Heart left ventricle (tissue), 16 donors: ENCODE results near the gene RIPK3. TPM values are rescaled to one million over a fixed set of nuclear protein-coding genes. Genes with fewer than 3 reads are reported as not detected.

Experiments used
- ATAC-seq, 4 donors: fragments of 200-7000 bp; cut with Tn5 transposase; one replicate each; pipeline ENCODE4 v1.9.1; 2020 to 2022; ENCODE audit warnings: moderate library complexity in 4 of 4, mild to moderate bottlenecking in 3 of 4, moderate number of reproducible peaks in 1 of 4
- DNase-seq, 5 donors: peaks; one replicate each; pipeline ENCODE4 v3.0.0-alpha.2; 2020
- H3K27ac ChIP-seq, 12 donors: fragments of 200-600 bp; sonication (generic) in 4 of 12; one replicate each; pipeline versions ENCODE4 v1.5.0 to v1.8.0; 2016 to 2022; ENCODE audit warnings: mild to moderate bottlenecking in 2 of 12
- H3K27me3 ChIP-seq, 9 donors: fragments of 200-600 bp; sonication (generic) in 2 of 9; one replicate each; pipeline versions ENCODE4 v1.5.1 to v1.8.0; 2016 to 2022; ENCODE audit warnings: mild to moderate bottlenecking in 3 of 9
- H3K36me3 ChIP-seq, 9 donors: fragments of 200-600 bp; sonication (generic) in 2 of 9; one replicate each; pipeline versions ENCODE4 v1.5.0 to v1.8.0; 2018 to 2022; ENCODE audit warnings: mild to moderate bottlenecking in 2 of 9
- H3K4me1 ChIP-seq, 12 donors: fragments of 200-600 bp; sonication (generic) in 4 of 12; one replicate each; pipeline versions ENCODE4 v1.5.0 to v1.8.0; 2016 to 2022; ENCODE audit warnings: mild to moderate bottlenecking in 3 of 12
- H3K4me3 ChIP-seq, 12 donors: fragments of 200-600 bp; sonication (generic) in 4 of 12; one replicate each; pipeline versions ENCODE4 v1.5.0 to v1.8.0; 2017 to 2022; ENCODE audit warnings: mild to moderate bottlenecking in 9 of 12, moderate library complexity in 4 of 12
- H3K9me3 ChIP-seq, 12 donors: fragments of 200-600 bp; sonication (generic) in 4 of 12; one replicate each; pipeline versions ENCODE4 v1.5.0 to v1.8.0; 2016 to 2022; ENCODE audit warnings: mild to moderate bottlenecking in 1 of 12
- POLR2A ChIP-seq, 2 donors: fragments of 450-650 bp; IDR thresholded peaks; one replicate each; pipeline ENCODE4 v1.6.1; 2017; ENCODE audit warnings: antibody characterized with exemption in 2 of 2, mild to moderate bottlenecking in 2 of 2, moderate library complexity in 2 of 2
- WGBS, 4 donors: extraction: QIAGEN DNeasy Blood & Tissue Kit in 2 of 4; methylation state at CpG; one replicate each; pipeline versions ENCODE4 v1.1.5 to v1.1.7; 2013 to 2018; 5-methylcytosine and 5-hydroxymethylcytosine counted together
- intact Hi-C, 10 donors: fragments of 100-400 bp; cut with DNase I; formaldehyde crosslinking; loops; one replicate each; pipeline versions ENCODE4 v1.11.1 to v1.14.2; 2022
- polyA plus RNA-seq, 2 donors: library from polyadenylated mRNA; stranded (reverse); fragments of 200-250 nt; gene quantifications; one replicate each; pipeline ENCODE4 v1.2.3, GENCODE V29; 2013
- total RNA-seq, 9 donors: library from RNA; depleted of rRNA in 2 of 9; stranded (reverse); fragments of >200 nt in 2 of 9; fragmentation: NEBNext Ultra II Directional in 3 of 9; extraction: Animal tissue kit (Norgen Biotek cat#: 25700) in 3 of 9; gene quantifications; one replicate each; pipeline versions ENCODE4 v1.1.0 to v1.2.4, GENCODE V29; 2016 to 2023
- TF ChIP-seq, protein P1 (sequence below), 12 donors: fragments of 200-600 bp; sonication (generic) in 4 of 12; IDR thresholded peaks; one replicate each; pipeline versions ENCODE4 v1.5.0 to v1.8.0; 2018 to 2022; ENCODE audit warnings: antibody characterized with exemption in 12 of 12, mild to moderate bottlenecking in 5 of 12
- donor health status: ischemic (EF 13 %, LVEDD 7.1; RV severe dilation, severe dysfunction).
- donor health status: healthy with polysubstance abuse.
- donor health status: DM: no; HTN: yes; CAD: no.
- donor health status: DM: no; HTN: no; CAD: no.
- donor health status: ischemic (EF 25% LVEDD 6.9; RV normal size, moderate dysfunction).
- donor health status: ischemic (EF 25% LVEDD 5.7; RV mildly dilated, moderate dysfunction).
- donor health status: healthy.
- donor health status: DM: yes; HTN: yes; CAD: no.
- donor health status: ischemic (EF 35%, LVEDD 5.7; RV mildly dilated, moderate dysfunction).
- donor health status: nonischemic (EF 11% LVEDD 7.7; RV severe dilation, severe dysfunction).
- donor health status: DM: yes; HTN: yes; CAD: no.
- donor health status: PGD.
- donor health status: ischemic (EF 29% LVEDD 5.4; RV normal size, mild dysfunction).
- donor health status: nonischemic (EF 23%, LVEDD 6.1; RV moderate dilation, normal function).

RIPK3 gene
- total and polyA plus RNA-seq, 11 donors = 0.75 to 10.5 (median 3.0) TPM

DNA sequence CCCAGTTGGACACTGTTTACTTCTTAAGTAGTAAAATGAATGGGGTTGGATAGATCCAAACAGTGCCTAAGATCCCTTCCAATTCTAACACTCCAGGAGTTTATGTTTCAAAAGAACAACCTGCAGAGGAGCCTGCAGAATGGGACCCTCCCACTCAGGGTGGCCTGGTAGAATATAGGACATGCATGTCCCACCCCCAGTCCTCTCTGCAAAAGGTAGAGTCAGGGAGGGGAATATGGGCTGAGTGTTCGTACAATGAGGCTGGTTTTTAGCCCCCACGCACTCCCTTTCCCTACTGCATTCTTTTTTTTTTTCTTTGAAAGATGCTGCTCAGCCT lies 47.2 kb upstream of the RIPK3 start:
- 82 to 89% (median 85%) methylated on average over 2 of the region's 2 CpGs for WGBS, 4 donors
- H3K4me1 ChIP-seq = peaks cover 0 to 12% (median 0%) of the 10 kb centered on the region in 12 donors
- H3K36me3 ChIP-seq = no peaks in the 10 kb centered on the region
- TF ChIP-seq POLR2A (IDR thresholded peaks at IDR 0.05) = no peak
- TF ChIP-seq, protein P1, sequence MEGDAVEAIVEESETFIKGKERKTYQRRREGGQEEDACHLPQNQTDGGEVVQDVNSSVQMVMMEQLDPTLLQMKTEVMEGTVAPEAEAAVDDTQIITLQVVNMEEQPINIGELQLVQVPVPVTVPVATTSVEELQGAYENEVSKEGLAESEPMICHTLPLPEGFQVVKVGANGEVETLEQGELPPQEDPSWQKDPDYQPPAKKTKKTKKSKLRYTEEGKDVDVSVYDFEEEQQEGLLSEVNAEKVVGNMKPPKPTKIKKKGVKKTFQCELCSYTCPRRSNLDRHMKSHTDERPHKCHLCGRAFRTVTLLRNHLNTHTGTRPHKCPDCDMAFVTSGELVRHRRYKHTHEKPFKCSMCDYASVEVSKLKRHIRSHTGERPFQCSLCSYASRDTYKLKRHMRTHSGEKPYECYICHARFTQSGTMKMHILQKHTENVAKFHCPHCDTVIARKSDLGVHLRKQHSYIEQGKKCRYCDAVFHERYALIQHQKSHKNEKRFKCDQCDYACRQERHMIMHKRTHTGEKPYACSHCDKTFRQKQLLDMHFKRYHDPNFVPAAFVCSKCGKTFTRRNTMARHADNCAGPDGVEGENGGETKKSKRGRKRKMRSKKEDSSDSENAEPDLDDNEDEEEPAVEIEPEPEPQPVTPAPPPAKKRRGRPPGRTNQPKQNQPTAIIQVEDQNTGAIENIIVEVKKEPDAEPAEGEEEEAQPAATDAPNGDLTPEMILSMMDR (IDR thresholded peaks at IDR 0.05) = no peak
- H3K27me3 ChIP-seq = peaks cover 0 to 5% (median 0%) of the 10 kb centered on the region in 9 donors
- DNase-seq (no peak), ATAC-seq (no peak)
- no peak overlapping the region for H3K27ac ChIP-seq
- no peaks in the 10 kb centered on the region for H3K9me3 ChIP-seq
- intact Hi-C loops = no loop called here
- H3K4me3 ChIP-seq = no peak overlapping the region

DNA sequence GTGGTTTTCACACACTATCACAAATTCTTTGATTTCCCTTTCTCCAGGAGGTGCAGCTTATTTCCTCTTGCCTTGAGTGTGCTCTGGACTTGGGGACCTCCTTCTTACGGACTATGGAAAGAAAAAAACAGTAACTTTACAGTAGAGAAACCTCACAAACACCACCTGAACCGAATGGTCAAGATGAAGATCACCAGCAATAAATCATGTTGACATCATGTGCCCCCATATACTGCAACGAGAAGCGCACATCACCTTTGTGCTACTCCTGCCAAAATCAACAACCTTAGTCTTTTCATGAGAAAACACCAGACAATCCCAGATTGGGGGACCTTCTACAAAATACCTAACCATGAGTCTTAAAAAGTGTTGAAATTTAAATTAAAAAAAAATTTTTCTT lies 45.7 kb upstream of the RIPK3 start:
- no peak overlapping the region for H3K27ac ChIP-seq
- no peaks in the 10 kb centered on the region for H3K9me3 ChIP-seq
- 84 to 91% (median 87%) methylated on average over 4 of the region's 4 CpGs for WGBS, 4 donors
- H3K4me1 ChIP-seq = peaks cover 0 to 12% (median 0%) of the 10 kb centered on the region in 12 donors
- H3K4me3 ChIP-seq = no peak overlapping the region
- peaks cover 0 to 5% (median 0%) of the 10 kb centered on the region in 9 donors for H3K27me3 ChIP-seq
- intact Hi-C loops = no loop called here
- ATAC-seq (no peak), DNase-seq (no peak)
- TF ChIP-seq, protein P1 (IDR thresholded peaks at IDR 0.05) = no peak
- TF ChIP-seq POLR2A (IDR thresholded peaks at IDR 0.05) = no peak
- H3K36me3 ChIP-seq = no peaks in the 10 kb centered on the region

DNA sequence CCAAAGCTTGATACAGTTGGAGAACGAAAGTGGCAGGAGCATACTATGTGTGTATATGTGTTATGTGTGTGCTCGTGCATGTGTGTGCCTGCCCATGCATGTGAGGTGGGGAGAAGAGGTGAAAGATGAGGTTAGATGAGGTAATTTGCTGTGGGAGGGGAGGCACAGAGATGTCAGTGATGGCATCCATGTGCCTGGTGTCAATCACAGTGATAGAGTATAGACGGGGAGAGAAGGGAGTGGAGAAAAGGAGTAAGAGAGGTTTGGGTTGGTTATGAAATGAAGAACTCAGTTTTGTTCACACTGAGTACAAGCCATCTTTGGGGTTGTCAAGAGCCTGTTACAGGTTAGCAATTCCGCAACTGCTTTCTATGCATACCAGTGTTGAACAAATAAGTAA lies 44.4 kb upstream of the RIPK3 start:
- H3K27ac ChIP-seq = no peak overlapping the region
- ATAC-seq (no peak), DNase-seq (no peak)
- no peaks in the 10 kb centered on the region for H3K9me3 ChIP-seq
- TF ChIP-seq POLR2A (IDR thresholded peaks at IDR 0.05) = no peak
- TF ChIP-seq, protein P1 (IDR thresholded peaks at IDR 0.05) = no peak
- H3K4me1 ChIP-seq = peaks cover 0 to 8% (median 0%) of the 10 kb centered on the region in 12 donors
- WGBS, 4 donors = 86 to 93% (median 89%) methylated on average over 4 of the region's 4 CpGs
- intact Hi-C loops = no loop called here
- peaks cover 0 to 5% (median 0%) of the 10 kb centered on the region in 9 donors for H3K27me3 ChIP-seq
- no peak overlapping the region for H3K4me3 ChIP-seq
- H3K36me3 ChIP-seq = no peaks in the 10 kb centered on the region

DNA sequence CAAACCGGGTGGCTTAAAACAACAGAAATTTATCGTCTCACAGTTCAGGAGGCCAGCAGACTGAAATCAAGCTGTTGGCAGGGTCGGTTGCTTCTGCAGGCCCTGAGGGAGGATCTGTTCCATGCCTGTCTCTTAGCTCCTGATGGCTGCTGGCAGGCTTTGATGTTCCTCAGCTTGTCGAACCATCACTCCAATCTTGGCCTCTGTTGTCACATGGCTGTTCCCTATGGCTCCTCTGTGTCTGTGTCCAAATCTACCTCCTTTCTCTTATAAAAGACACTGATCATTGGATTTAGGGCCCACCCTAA lies 42.2 kb upstream of the RIPK3 start:
- WGBS, 4 donors = 56 to 82% (median 68%) methylated on average over 4 of the region's 4 CpGs
- Histone ChIP-seq H3K4me3 (no peak overlapping the region), H3K4me1 (peaks cover 0 to 7% (median 1%) of the 10 kb centered on the region in 12 donors), H3K27me3 (peaks cover 0 to 5% (median 0%) of the 10 kb centered on the region in 9 donors), H3K27ac (no peak overlapping the region), H3K36me3 (no peaks in the 10 kb centered on the region), H3K9me3 (no peaks in the 10 kb centered on the region)
- TF ChIP-seq, protein P1 (IDR thresholded peaks at IDR 0.05) = no peak
- TF ChIP-seq POLR2A (IDR thresholded peaks at IDR 0.05) = no peak
- no peak for ATAC-seq
- intact Hi-C loops = no loop called here
- no peak for DNase-seq
